IMR-90 (cell line): ENCODE data around the gene CASP1. TPM values are rescaled to one million over a fixed set of nuclear protein-coding genes. Genes with fewer than 3 reads are reported as not detected.

Experiments used
- ATAC-seq: fragments of 200-7000 bp; cut with Tn5 transposase; 2 replicates; pipeline ENCODE4 v1.9.1; 2020; ENCODE audit warnings: low read depth, mild to moderate bottlenecking, moderate library complexity
- BruUV-seq: library from RNA; stranded (reverse); fragments of 400-500 nt; replicated peaks from 2 replicates; lab custom pipeline; 2021; lab: Mats Ljungman, UMichigan
- CTCF ChIA-PET: fragments of 300-600 bp; formaldehyde crosslinking; extraction: SDS; loops from one replicate; lab custom pipeline; 2021; ENCODE audit warnings: antibody characterized with exemption; lab: Yijun Ruan, JAX
- POLR2A ChIA-PET: fragments of 300-600 bp; sonication (Branson Sonifier 250); formaldehyde crosslinking; loops from one replicate; lab custom pipeline; 2022; ENCODE audit warnings: antibody characterized with exemption; ENCODE audit not compliant: unreplicated experiment; lab: Charles Lee
- DNase-seq: peaks from one replicate; pipeline ENCODE4 v3.0.0; 2013
- H2AFZ ChIP-seq: replicated peaks from 2 replicates; pipeline ENCODE3; 2013; ENCODE audit warnings: low read length, mild to moderate bottlenecking; ENCODE audit not compliant: poor library complexity
- H2AK5ac ChIP-seq: 2 replicates; pipeline ENCODE4 v1.6.1; 2013; ENCODE audit warnings: low read depth, low read length, inconsistent platforms
- H2AK9ac ChIP-seq: replicated peaks from 2 replicates; pipeline ENCODE3; 2013; ENCODE audit warnings: mild to moderate bottlenecking, low read depth, low read length, moderate library complexity; ENCODE audit not compliant: poor library complexity
- H2BK120ac ChIP-seq: 2 replicates; pipeline ENCODE4 v1.6.1; 2013; ENCODE audit warnings: low read depth, low read length, inconsistent platforms
- H2BK15ac ChIP-seq: 3 replicates; pipeline ENCODE4 v1.6.1; 2013; ENCODE audit warnings: low read depth, low read length, inconsistent platforms
- H2BK20ac ChIP-seq: 2 replicates; pipeline ENCODE4 v1.6.1; 2013; ENCODE audit warnings: low read depth, mild to moderate bottlenecking, inconsistent platforms, low read length, moderate library complexity
- H2BK5ac ChIP-seq: 2 replicates; pipeline ENCODE4 v1.6.1; 2013; ENCODE audit warnings: mild to moderate bottlenecking, low read depth, low read length, inconsistent platforms; ENCODE audit not compliant: poor library complexity, severe bottlenecking
- H3K14ac ChIP-seq: replicated peaks from 2 replicates; pipeline ENCODE4 v1.6.1; 2013; ENCODE audit warnings: low read depth, low read length, inconsistent platforms
- H3K18ac ChIP-seq: 2 replicates; pipeline ENCODE4 v1.6.1; 2013; ENCODE audit warnings: low read depth, low read length, control low read depth
- H3K23ac ChIP-seq: 2 replicates; pipeline ENCODE4 v1.6.1; 2013; ENCODE audit warnings: low read depth, low read length, inconsistent platforms
- H3K27ac ChIP-seq: 2 replicates; pipeline ENCODE4 v1.5.1; 2013; ENCODE audit warnings: mild to moderate bottlenecking, control low read depth, low read length; ENCODE audit not compliant: insufficient read depth
- H3K27me3 ChIP-seq: 2 replicates; pipeline ENCODE4 v1.6.1; 2013; ENCODE audit warnings: low read length; ENCODE audit not compliant: control insufficient read depth, insufficient read depth
- H3K36me3 ChIP-seq: 2 replicates; pipeline ENCODE4 v1.6.1; 2013; ENCODE audit warnings: low read length, mixed read lengths; ENCODE audit not compliant: control insufficient read depth, insufficient read depth
- H3K4ac ChIP-seq: 2 replicates; pipeline ENCODE4 v1.6.1; 2013; ENCODE audit warnings: low read depth, low read length, inconsistent platforms
- H3K4me1 ChIP-seq: 2 replicates; pipeline ENCODE4 v1.6.1; 2013; ENCODE audit warnings: low read length, mixed read lengths; ENCODE audit not compliant: control insufficient read depth, insufficient read depth
- H3K4me2 ChIP-seq: 2 replicates; pipeline ENCODE4 v1.6.1; 2013; ENCODE audit warnings: low read depth, mild to moderate bottlenecking, control low read depth, low read length, moderate library complexity
- H3K4me3 ChIP-seq: 2 replicates; pipeline ENCODE4 v1.5.1; 2013; ENCODE audit warnings: low read depth, mild to moderate bottlenecking, control low read depth, low read length, moderate library complexity; ENCODE audit not compliant: insufficient read depth
- H3K56ac ChIP-seq: 2 replicates; pipeline ENCODE4 v1.6.1; 2013; ENCODE audit warnings: low read length, inconsistent platforms; ENCODE audit not compliant: insufficient read depth; ENCODE audit errors: extremely low read depth
- H3K79me1 ChIP-seq, 2 experiments: 2 replicates each; pipeline ENCODE4 v1.6.1; 2013; ENCODE audit warnings: low read length in 2 of 2, inconsistent platforms in 1 of 2, low read depth in 1 of 2
- H3K9ac ChIP-seq: 2 replicates; pipeline ENCODE4 v1.6.1; 2013; ENCODE audit warnings: low read depth, low read length, control low read depth
- H3K9me1 ChIP-seq: 2 replicates; pipeline ENCODE4 v1.6.1; 2013; ENCODE audit warnings: low read length, inconsistent platforms; ENCODE audit not compliant: insufficient read depth
- H3K9me3 ChIP-seq: 2 replicates; pipeline ENCODE4 v1.6.1; 2013; ENCODE audit warnings: low read length; ENCODE audit not compliant: control insufficient read depth, insufficient read depth
- H4K20me1 ChIP-seq: 2 replicates; pipeline ENCODE4 v1.6.1; 2013; ENCODE audit warnings: low read length, inconsistent platforms; ENCODE audit not compliant: insufficient read depth
- H4K5ac ChIP-seq: 2 replicates; pipeline ENCODE4 v1.6.1; 2013; ENCODE audit warnings: mild to moderate bottlenecking, low read depth, low read length, control low read depth
- H4K8ac ChIP-seq, 2 experiments: 2 replicates each; pipeline ENCODE4 v1.6.1; 2013; ENCODE audit warnings: low read depth in 2 of 2, low read length in 2 of 2, control low read depth in 1 of 2, inconsistent platforms in 1 of 2
- H4K91ac ChIP-seq: 2 replicates; pipeline ENCODE4 v1.6.1; 2013; ENCODE audit warnings: low read depth, low read length, inconsistent platforms; ENCODE audit not compliant: insufficient read depth
- BHLHE40 ChIP-seq: fragments of 150-350 bp; IDR thresholded peaks from 2 replicates; pipeline ENCODE4 v1.6.1; 2016; ENCODE audit warnings: mild to moderate bottlenecking, low read depth, low read length
- WGBS, 2 experiments: methylation state at CpG; one replicate each; pipeline versions ENCODE4 v1.1.5 to v1.1.7; 2013; ENCODE audit warnings: missing lambda C conversion rate in 2 of 2; ENCODE audit not compliant: insufficient read length in 1 of 2; ENCODE audit errors: extremely low coverage in 2 of 2; 5-methylcytosine and 5-hydroxymethylcytosine counted together
- dilution Hi-C: fragments of 300-500 bp; cut with HindIII; formaldehyde crosslinking; loops from one replicate; pipeline ENCODE4 v1.14.3; 2018; ENCODE audit warnings: low sequenced_read_pairs; ENCODE audit not compliant: unreplicated experiment
- in situ Hi-C: fragments of 300-500 bp; cut with MboI; formaldehyde crosslinking; loops from 3 replicates; pipeline ENCODE4 v1.14.3; 2019; ENCODE audit warnings: low sequenced_read_pairs, inconsistent platforms, mixed read lengths
- intact Hi-C: fragments of 100-400 bp; cut with micrococcal nuclease; formaldehyde crosslinking; loops from 2 replicates; pipeline ENCODE4 v1.10.0; 2022
- polyA plus RNA-seq, 3 experiments: library from polyadenylated mRNA; depleted of rRNA; stranded (reverse); fragments of >200 nt; gene quantifications; 2 replicates each; pipeline ENCODE4 v1.2.3, GENCODE V29; 2012; ENCODE audit warnings: low replicate concordance in 1 of 3
- total RNA-seq: library from RNA; depleted of rRNA; stranded (reverse); fragments of >200 nt; gene quantifications from 2 replicates; pipeline ENCODE4 v1.2.3, GENCODE V29; 2012

CASP1 gene
- total and polyA plus RNA-seq, 2 of the 4 experiments (the other 2 are of a cell fraction): 12.5 to 31.2 TPM

GRCh38 chr11:105033343-105033742 lies 1.6 kb downstream of the CASP1 start:
- H3K4ac ChIP-seq: peak overlapping the region; percentile 63
- H2BK5ac ChIP-seq: no peak overlapping the region
- H3K56ac ChIP-seq: no peak overlapping the region
- H3K4me2 ChIP-seq: peak overlapping the region; percentile 62; the same call in 1 of the 2 replicates
- H3K18ac ChIP-seq: peak overlapping the region; percentile 2; the same call in 1 of the 2 replicates
- peak overlapping the region; percentile 21; the same call in 1 of the 2 replicates for H3K9ac ChIP-seq
- peak overlapping the region; percentile 41; the same call in 1 of the 3 replicates for H2BK15ac ChIP-seq
- in situ Hi-C loops: no loop called here
- intact Hi-C loops: no loop called here
- H4K5ac ChIP-seq: peak overlapping the region; percentile 67
- H2BK20ac ChIP-seq: peak overlapping the region; percentile 65
- peaks cover 3 to 17% of the 10 kb centered on the region in 2 experiments; a peak in 2 of 4 replicates for H3K79me1 ChIP-seq
- H3K9me1 ChIP-seq: peaks cover 3% of the 10 kb centered on the region; the same call in 1 of the 2 replicates
- H3K27me3 ChIP-seq: no peaks in the 10 kb centered on the region
- H2AK9ac ChIP-seq: no peak overlapping the region
- peak overlapping the region; percentile 89; the same call in 1 of the 2 replicates for H3K23ac ChIP-seq
- TF ChIP-seq BHLHE40: no peak
- peak overlapping the region; percentile 40 for H2AFZ ChIP-seq
- peaks cover 4% of the 10 kb centered on the region for H3K4me1 ChIP-seq
- ChIA-PET CTCF (no interaction called here), POLR2A (no interaction called here)
- peak overlapping the region; percentile 17; the same call in 1 of the 2 replicates for H3K4me3 ChIP-seq
- no CpG with 5 or more reads among the region's 3 CpGs for WGBS, 2 experiments
- no peak overlapping the region for H3K27ac ChIP-seq
- H3K9me3 ChIP-seq: no peaks in the 10 kb centered on the region
- DNase-seq (no peak), ATAC-seq (no peak)
- peak overlapping the region; percentile 84 for H3K14ac ChIP-seq
- peak overlapping the region; percentile 59; the same call in 1 of the 2 replicates for H2BK120ac ChIP-seq
- peak overlapping the region; percentile 67; the same call in 1 of the 2 replicates for H2AK5ac ChIP-seq
- H4K8ac ChIP-seq: peak overlapping the region in 1 of 2 experiments; percentile 47; a peak in 1 of 4 replicates
- BruUV-seq: no TSS peak
- dilution Hi-C loops: no loop called here
- H4K20me1 ChIP-seq: no peaks in the 10 kb centered on the region
- peaks cover 17% of the 10 kb centered on the region for H3K36me3 ChIP-seq
- H4K91ac ChIP-seq: no peak overlapping the region
